H9 (cell line): ENCODE measurements around the gene LDLRAP1. TPM values are rescaled to one million over a fixed set of nuclear protein-coding genes. Genes with fewer than 3 reads are reported as not detected.

Source experiments
- DNase-seq: peaks from one replicate; pipeline ENCODE4 v3.0.0-alpha.2; 2017
- H2AFZ ChIP-seq: one replicate; pipeline ENCODE4 v1.6.1; 2013; ENCODE audit warnings: mild to moderate bottlenecking, low read length, control low read depth, moderate library complexity
- H2AK5ac ChIP-seq: 2 replicates; pipeline ENCODE4 v1.6.1; 2013; ENCODE audit warnings: low read length, control low read depth, mixed read lengths; ENCODE audit not compliant: insufficient read length
- H2BK120ac ChIP-seq: one replicate; pipeline ENCODE4 v1.6.1; 2013; ENCODE audit warnings: low read depth, mild to moderate bottlenecking, low read length, control low read depth, inconsistent platforms; ENCODE audit not compliant: poor library complexity, severe bottlenecking
- H2BK12ac ChIP-seq: 2 replicates; pipeline ENCODE4 v1.6.1; 2013; ENCODE audit warnings: low read length, control low read depth, mixed read lengths, low read depth; ENCODE audit not compliant: insufficient read length
- H2BK15ac ChIP-seq: 2 replicates; pipeline ENCODE4 v1.6.1; 2013; ENCODE audit warnings: low read depth, low read length, control low read depth
- H2BK20ac ChIP-seq: one replicate; pipeline ENCODE4 v1.6.1; 2013; ENCODE audit warnings: low read depth, mild to moderate bottlenecking, low read length, control low read depth, inconsistent platforms; ENCODE audit not compliant: poor library complexity, severe bottlenecking
- H2BK5ac ChIP-seq: 2 replicates; pipeline ENCODE4 v1.6.1; 2013; ENCODE audit warnings: low read length, control low read depth, mixed read lengths; ENCODE audit not compliant: insufficient read length
- H3K14ac ChIP-seq: 2 replicates; pipeline ENCODE4 v1.6.1; 2013; ENCODE audit warnings: low read length, control low read depth; ENCODE audit not compliant: insufficient read depth
- H3K18ac ChIP-seq: 2 replicates; pipeline ENCODE4 v1.6.1; 2013; ENCODE audit warnings: low read depth, mild to moderate bottlenecking, mixed read lengths, low read length, control low read depth; ENCODE audit not compliant: insufficient read length
- H3K23ac ChIP-seq: 2 replicates; pipeline ENCODE4 v1.6.1; 2013; ENCODE audit warnings: low read length, control low read depth, mixed read lengths, low read depth; ENCODE audit not compliant: insufficient read length
- H3K23me2 ChIP-seq: 2 replicates; pipeline ENCODE4 v1.6.1; 2013; ENCODE audit warnings: low read depth, mild to moderate bottlenecking, mixed read lengths, low read length, control low read depth; ENCODE audit not compliant: insufficient read length, poor library complexity, severe bottlenecking
- H3K27ac ChIP-seq: 2 replicates; pipeline ENCODE4 v1.5.1; 2013; ENCODE audit warnings: low read length, control low read depth, mixed read lengths, low read depth; ENCODE audit not compliant: insufficient read length
- H3K27me3 ChIP-seq: 2 replicates; pipeline ENCODE4 v1.6.1; 2013; ENCODE audit warnings: low read length, control low read depth, inconsistent platforms; ENCODE audit not compliant: insufficient read depth
- H3K4ac ChIP-seq: 2 replicates; pipeline ENCODE4 v1.6.1; 2013; ENCODE audit warnings: low read depth, mild to moderate bottlenecking, control low read depth, inconsistent platforms, low read length, moderate library complexity
- H3K4me1 ChIP-seq: 2 replicates; pipeline ENCODE4 v1.6.1; 2013; ENCODE audit warnings: low read length, control low read depth, inconsistent platforms; ENCODE audit not compliant: insufficient read depth
- H3K4me2 ChIP-seq: 2 replicates; pipeline ENCODE4 v1.6.1; 2013; ENCODE audit warnings: low read length, control low read depth, mixed read lengths; ENCODE audit not compliant: insufficient read length, insufficient read depth
- H3K56ac ChIP-seq: 2 replicates; pipeline ENCODE4 v1.6.1; 2013; ENCODE audit warnings: low read depth, mild to moderate bottlenecking, mixed read lengths, low read length, control low read depth; ENCODE audit not compliant: insufficient read length
- H3K79me1 ChIP-seq: 2 replicates; pipeline ENCODE4 v1.6.1; 2013; ENCODE audit warnings: low read depth, mild to moderate bottlenecking, moderate library complexity, low read length, control low read depth, inconsistent platforms; ENCODE audit not compliant: insufficient read depth, poor library complexity, severe bottlenecking
- H3K79me2 ChIP-seq: 2 replicates; pipeline ENCODE4 v1.6.1; 2013; ENCODE audit warnings: low read length, control low read depth, inconsistent platforms; ENCODE audit not compliant: insufficient read depth
- H3K9ac ChIP-seq: 2 replicates; pipeline ENCODE4 v1.6.1; 2013; ENCODE audit warnings: low read length, control low read depth, mixed read lengths; ENCODE audit not compliant: insufficient read length; ENCODE audit errors: extremely low read depth
- H3K9me3 ChIP-seq: one replicate; pipeline ENCODE4 v1.6.1; 2013; ENCODE audit warnings: low read depth, low read length, inconsistent platforms; ENCODE audit not compliant: control insufficient read depth
- H3T11ph ChIP-seq: one replicate; pipeline ENCODE4 v1.6.1; 2013; ENCODE audit warnings: mild to moderate bottlenecking, low read length, control low read depth, inconsistent platforms
- H4K20me1 ChIP-seq: one replicate; pipeline ENCODE4 v1.6.1; 2013; ENCODE audit not compliant: control insufficient read depth, insufficient read length, insufficient read depth
- H4K5ac ChIP-seq: 2 replicates; pipeline ENCODE4 v1.6.1; 2013; ENCODE audit warnings: low read depth, mild to moderate bottlenecking, mixed read lengths, low read length, control low read depth; ENCODE audit not compliant: insufficient read length
- H4K8ac ChIP-seq: replicated peaks from 2 replicates; pipeline ENCODE4 v1.6.1; 2013; ENCODE audit warnings: low read length, control low read depth, mixed read lengths, low read depth; ENCODE audit not compliant: insufficient read length
- H4K91ac ChIP-seq: 2 replicates; pipeline ENCODE4 v1.6.1; 2013; ENCODE audit warnings: low read depth, mild to moderate bottlenecking, moderate library complexity, mixed read lengths, low read length, control low read depth; ENCODE audit not compliant: insufficient read length
- H3K27ac Mint-ChIP-seq, 3 experiments: 2 replicates in 2 of 3; 3 replicates in 1 of 3; pipeline ENCODE4 v1.8.0; 2020 to 2021; ENCODE audit warnings: mixed read lengths in 3 of 3, mild to moderate bottlenecking in 1 of 3, moderate library complexity in 1 of 3
- H3K27me3 Mint-ChIP-seq: 2 replicates; pipeline ENCODE4 v1.8.0; 2021; ENCODE audit warnings: low read depth, mild to moderate bottlenecking, moderate library complexity, mixed read lengths
- H3K36me3 Mint-ChIP-seq, 3 experiments: 2 replicates in 2 of 3; 3 replicates in 1 of 3; pipeline ENCODE4 v1.8.0; 2020 to 2021; ENCODE audit warnings: low read depth in 3 of 3, mixed read lengths in 3 of 3; ENCODE audit not compliant: insufficient read depth in 1 of 3
- H3K4me1 Mint-ChIP-seq, 2 experiments: 2 replicates each; pipeline ENCODE4 v1.8.0; 2020; ENCODE audit warnings: mixed read lengths in 2 of 2
- H3K4me3 Mint-ChIP-seq, 2 experiments: 2 replicates in 1 of 2; 3 replicates in 1 of 2; pipeline ENCODE4 v1.8.0; 2020 to 2021; ENCODE audit warnings: mild to moderate bottlenecking in 2 of 2, mixed read lengths in 2 of 2, moderate library complexity in 1 of 2
- H3K9me3 Mint-ChIP-seq, 2 experiments: 2 replicates in 1 of 2; 3 replicates in 1 of 2; pipeline ENCODE4 v1.8.0; 2020; ENCODE audit warnings: mild to moderate bottlenecking in 2 of 2, mixed read lengths in 2 of 2, moderate library complexity in 1 of 2
- WGBS: extraction: QIAGEN DNeasy Blood & Tissue Kit; methylation state at CpG from one replicate; pipeline ENCODE4 v1.1.7; 2013; ENCODE audit warnings: missing lambda C conversion rate, low lambda C conversion rate, mixed read lengths; ENCODE audit not compliant: insufficient read length; ENCODE audit errors: extremely low coverage; 5-methylcytosine and 5-hydroxymethylcytosine counted together
- total RNA-seq: library from RNA; stranded (reverse); gene quantifications from 2 replicates; pipeline ENCODE4 v1.2.1, GENCODE V29; 2021
- TF ChIP-seq, protein P1 (sequence below): fragments of 200-600 bp; sonication (generic); conservative IDR thresholded peaks from 3 replicates; pipeline ENCODE4 v1.8.0; 2021; ENCODE audit warnings: antibody characterized with exemption, mild to moderate bottlenecking

The LDLRAP1 gene
- total RNA-seq, 1 experiment from 2014 or later, result 15.7 TPM

DNA sequence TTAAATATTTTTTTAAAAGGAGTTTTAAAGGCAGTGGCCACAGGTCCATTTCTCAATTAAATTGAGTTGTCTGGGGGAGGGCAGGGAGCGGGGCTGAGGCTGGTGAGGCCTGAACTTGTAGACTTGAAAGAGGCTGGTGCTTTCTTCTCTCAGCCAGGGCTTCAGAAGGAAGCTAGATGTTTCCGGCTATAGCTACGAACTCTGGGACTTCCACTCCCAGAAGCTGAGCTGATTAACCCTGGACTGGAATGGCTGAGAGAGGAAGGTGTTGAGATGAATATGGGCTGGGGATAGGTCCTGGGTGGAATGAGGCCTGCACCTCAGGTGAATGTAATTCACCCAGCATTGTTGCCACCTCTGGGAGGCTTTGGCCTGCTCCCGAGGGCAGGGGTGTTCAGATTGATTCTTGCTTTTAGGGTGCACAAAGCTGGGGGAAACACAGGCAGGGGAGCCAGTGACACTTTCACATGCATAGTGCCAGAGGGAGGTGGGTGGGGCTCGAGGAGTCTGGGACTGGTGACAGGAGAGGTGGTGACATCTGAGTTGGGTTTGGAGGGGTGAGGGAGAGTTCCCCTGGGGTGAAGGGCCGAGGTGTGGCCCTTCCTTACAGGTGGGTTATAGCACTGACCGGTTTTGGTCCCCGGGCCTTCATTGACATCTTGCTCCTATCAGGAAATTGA is 18.2 kb downstream of the LDLRAP1 start:
- H2BK120ac ChIP-seq, result no peak overlapping the region
- Mint-ChIP-seq H3K27ac (peak overlapping the region in 1 of 3 experiments; percentile 41; a peak in 2 of 7 replicates), H3K27me3 (no peaks in the 10 kb centered on the region), H3K36me3 (peaks cover 0 to 30% (median 9%) of the 10 kb centered on the region in 3 experiments; a peak in 3 of 7 replicates), H3K4me3 (no peak overlapping the region), H3K9me3 (no peaks in the 10 kb centered on the region), H3K4me1 (peaks cover 15 to 24% of the 10 kb centered on the region in 2 experiments)
- H3K4ac ChIP-seq, result no peak overlapping the region
- H3K4me1 ChIP-seq, result no peaks in the 10 kb centered on the region
- no peak overlapping the region for H3T11ph ChIP-seq
- no peak overlapping the region for H2BK20ac ChIP-seq
- no peak overlapping the region for H3K56ac ChIP-seq
- no peak overlapping the region for H4K5ac ChIP-seq
- H2BK5ac ChIP-seq, result no peak overlapping the region
- H3K27ac ChIP-seq, result no peak overlapping the region
- H2BK15ac ChIP-seq, result no peak overlapping the region
- no peaks in the 10 kb centered on the region for H3K79me1 ChIP-seq
- no peaks in the 10 kb centered on the region for H4K20me1 ChIP-seq
- H2BK12ac ChIP-seq, result no peak overlapping the region
- H3K9me3 ChIP-seq, result no peaks in the 10 kb centered on the region
- no peaks in the 10 kb centered on the region for H3K79me2 ChIP-seq
- H3K23ac ChIP-seq, result no peak overlapping the region
- H3K4me2 ChIP-seq, result no peak overlapping the region
- DNase-seq, result no peak
- no peak overlapping the region for H4K91ac ChIP-seq
- TF ChIP-seq, protein P1, sequence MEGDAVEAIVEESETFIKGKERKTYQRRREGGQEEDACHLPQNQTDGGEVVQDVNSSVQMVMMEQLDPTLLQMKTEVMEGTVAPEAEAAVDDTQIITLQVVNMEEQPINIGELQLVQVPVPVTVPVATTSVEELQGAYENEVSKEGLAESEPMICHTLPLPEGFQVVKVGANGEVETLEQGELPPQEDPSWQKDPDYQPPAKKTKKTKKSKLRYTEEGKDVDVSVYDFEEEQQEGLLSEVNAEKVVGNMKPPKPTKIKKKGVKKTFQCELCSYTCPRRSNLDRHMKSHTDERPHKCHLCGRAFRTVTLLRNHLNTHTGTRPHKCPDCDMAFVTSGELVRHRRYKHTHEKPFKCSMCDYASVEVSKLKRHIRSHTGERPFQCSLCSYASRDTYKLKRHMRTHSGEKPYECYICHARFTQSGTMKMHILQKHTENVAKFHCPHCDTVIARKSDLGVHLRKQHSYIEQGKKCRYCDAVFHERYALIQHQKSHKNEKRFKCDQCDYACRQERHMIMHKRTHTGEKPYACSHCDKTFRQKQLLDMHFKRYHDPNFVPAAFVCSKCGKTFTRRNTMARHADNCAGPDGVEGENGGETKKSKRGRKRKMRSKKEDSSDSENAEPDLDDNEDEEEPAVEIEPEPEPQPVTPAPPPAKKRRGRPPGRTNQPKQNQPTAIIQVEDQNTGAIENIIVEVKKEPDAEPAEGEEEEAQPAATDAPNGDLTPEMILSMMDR, result no peak
- H3K23me2 ChIP-seq, result no peaks in the 10 kb centered on the region
- H4K8ac ChIP-seq, result no peak overlapping the region
- H3K18ac ChIP-seq, result no peak overlapping the region
- no peak overlapping the region for H3K14ac ChIP-seq
- H3K9ac ChIP-seq, result no peak overlapping the region
- no CpG with 5 or more reads among the region's 8 CpGs for WGBS
- no peak overlapping the region for H2AK5ac ChIP-seq
- H3K27me3 ChIP-seq, result no peaks in the 10 kb centered on the region
- no peak overlapping the region for H2AFZ ChIP-seq
